Testis (tissue), 2 donors: Measurements from ENCODE around the gene CC2D1A.

Experiments used
- POLR2A ChIP-seq: fragments of 450-650 bp; IDR thresholded peaks from one replicate; pipeline ENCODE4 v1.6.1; 2017; ENCODE audit warnings: antibody characterized with exemption, mild to moderate bottlenecking, moderate library complexity
- TF ChIP-seq, protein P1 (sequence below), 3 experiments: fragments of 450-650 bp in 2 of 3; fragments of 200-600 bp in 1 of 3; sonication (generic) in 1 of 3; IDR thresholded peaks; one replicate each; pipeline ENCODE4 v1.5.1; 2016 to 2019; ENCODE audit warnings: antibody characterized with exemption in 3 of 3, mild to moderate bottlenecking in 2 of 3, moderate library complexity in 1 of 3

DNA sequence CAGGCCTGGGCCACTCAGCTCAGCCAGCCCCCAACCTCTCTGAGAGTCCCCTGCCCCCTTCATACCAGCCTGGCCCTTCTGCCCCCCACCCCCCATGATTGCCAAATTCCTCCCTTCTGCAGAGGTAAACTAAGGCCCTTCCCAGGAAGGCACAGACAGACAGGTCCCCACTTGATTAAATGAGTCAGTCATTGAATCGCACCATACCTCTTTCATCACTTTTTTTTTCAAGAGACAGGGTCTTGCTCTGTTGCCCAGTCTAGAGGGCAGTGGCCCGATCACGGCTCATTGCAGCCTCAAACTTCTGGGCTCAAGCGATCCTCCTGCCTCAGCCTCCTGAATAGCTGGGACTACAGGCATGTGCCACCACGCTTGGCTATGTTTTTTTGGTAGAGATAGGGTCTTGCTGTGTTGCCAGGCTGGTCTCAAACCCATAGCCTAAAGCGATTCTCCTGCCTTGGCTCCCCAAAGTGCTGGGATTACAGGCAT is 26.2 kb downstream of the CC2D1A start:
- TF ChIP-seq, protein P1, sequence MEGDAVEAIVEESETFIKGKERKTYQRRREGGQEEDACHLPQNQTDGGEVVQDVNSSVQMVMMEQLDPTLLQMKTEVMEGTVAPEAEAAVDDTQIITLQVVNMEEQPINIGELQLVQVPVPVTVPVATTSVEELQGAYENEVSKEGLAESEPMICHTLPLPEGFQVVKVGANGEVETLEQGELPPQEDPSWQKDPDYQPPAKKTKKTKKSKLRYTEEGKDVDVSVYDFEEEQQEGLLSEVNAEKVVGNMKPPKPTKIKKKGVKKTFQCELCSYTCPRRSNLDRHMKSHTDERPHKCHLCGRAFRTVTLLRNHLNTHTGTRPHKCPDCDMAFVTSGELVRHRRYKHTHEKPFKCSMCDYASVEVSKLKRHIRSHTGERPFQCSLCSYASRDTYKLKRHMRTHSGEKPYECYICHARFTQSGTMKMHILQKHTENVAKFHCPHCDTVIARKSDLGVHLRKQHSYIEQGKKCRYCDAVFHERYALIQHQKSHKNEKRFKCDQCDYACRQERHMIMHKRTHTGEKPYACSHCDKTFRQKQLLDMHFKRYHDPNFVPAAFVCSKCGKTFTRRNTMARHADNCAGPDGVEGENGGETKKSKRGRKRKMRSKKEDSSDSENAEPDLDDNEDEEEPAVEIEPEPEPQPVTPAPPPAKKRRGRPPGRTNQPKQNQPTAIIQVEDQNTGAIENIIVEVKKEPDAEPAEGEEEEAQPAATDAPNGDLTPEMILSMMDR (IDR thresholded peaks at IDR 0.05), result no peak
- TF ChIP-seq POLR2A, result no peak
